HepG2 (cell line): ENCODE results near the gene MAP3K20. TPM values are rescaled to one million over a fixed set of nuclear protein-coding genes. Genes with fewer than 3 reads are reported as not detected.

Source experiments
- CENPX ChIP-seq: sonication (generic); formaldehyde crosslinking; IDR thresholded peaks from 2 replicates; pipeline ENCODE4 v1.9.0; 2021; ENCODE audit warnings: mild to moderate bottlenecking, missing genetic modification reagents, moderate library complexity
- EP300 ChIP-seq, 3 experiments: sonication (generic) in 1 of 3; formaldehyde crosslinking in 1 of 3; IDR thresholded peaks; 2 replicates each; pipeline versions ENCODE4 v1.5.1 to v1.6.1; 2011 to 2020; ENCODE audit warnings: low read depth in 2 of 3, low read length in 2 of 3, borderline replicate concordance in 1 of 3, improper control_type of control experiment in 1 of 3, mild to moderate bottlenecking in 1 of 3, missing genetic modification reagents in 1 of 3, moderate library complexity in 1 of 3
- ETV5 ChIP-seq: IDR thresholded peaks from 2 replicates; pipeline ENCODE4 v1.6.1; 2018; ENCODE audit warnings: missing biosample characterization, missing genetic modification reagents, inconsistent platforms, borderline replicate concordance
- FOXA3 ChIP-seq: IDR thresholded peaks from 2 replicates; pipeline ENCODE4 v1.6.1; 2016; ENCODE audit warnings: missing genetic modification reagents, missing compliant biosample characterization
- FOXM1 ChIP-seq: sonication (generic); formaldehyde crosslinking; IDR thresholded peaks from 2 replicates; pipeline ENCODE4 v1.5.0; 2020; ENCODE audit warnings: missing genetic modification reagents
- GPN1 ChIP-seq: sonication (generic); formaldehyde crosslinking; IDR thresholded peaks from 2 replicates; pipeline ENCODE4 v1.5.1; 2020; ENCODE audit warnings: missing genetic modification reagents, borderline replicate concordance
- KDM1A ChIP-seq: IDR thresholded peaks from 2 replicates; pipeline ENCODE4 v1.6.1; 2016; ENCODE audit warnings: missing compliant biosample characterization
- NCOA2 ChIP-seq: sonication (generic); formaldehyde crosslinking; IDR thresholded peaks from 2 replicates; pipeline ENCODE4 v1.8.0; 2022; ENCODE audit warnings: inconsistent platforms
- NONO ChIP-seq, 2 experiments: fragments of 450-650 bp in 1 of 2; sonication (generic) in 1 of 2; formaldehyde crosslinking in 1 of 2; IDR thresholded peaks in 1 of 2; conservative IDR thresholded peaks in 1 of 2; 2 replicates each; pipeline versions ENCODE4 v1.6.1 to v1.8.0; 2017 to 2022; ENCODE audit warnings: mild to moderate bottlenecking in 1 of 2, missing genetic modification reagents in 1 of 2, moderate library complexity in 1 of 2
- NRL ChIP-seq: sonication (generic); formaldehyde crosslinking; IDR thresholded peaks from 2 replicates; pipeline ENCODE4 v1.5.0; 2020; ENCODE audit warnings: missing genetic modification reagents, mild to moderate bottlenecking, moderate library complexity, borderline replicate concordance
- RAD21 ChIP-seq: fragments of 450-650 bp; formaldehyde crosslinking; IDR thresholded peaks from 2 replicates; pipeline ENCODE4 v1.5.0; 2020; ENCODE audit warnings: mild to moderate bottlenecking
- TBP ChIP-seq: sonication (generic); formaldehyde crosslinking; IDR thresholded peaks from 2 replicates; pipeline ENCODE4 v1.5.0; 2020; ENCODE audit warnings: missing genetic modification reagents
- XBP1 ChIP-seq: sonication (generic); formaldehyde crosslinking; IDR thresholded peaks from 2 replicates; pipeline ENCODE4 v1.5.0; 2020; ENCODE audit warnings: missing genetic modification reagents
- ZNF703 ChIP-seq: sonication (generic); formaldehyde crosslinking; IDR thresholded peaks from 2 replicates; pipeline ENCODE4 v1.5.1; 2020; ENCODE audit warnings: missing genetic modification reagents, mild to moderate bottlenecking, moderate library complexity, borderline replicate concordance
- polyA plus RNA-seq, 8 experiments: library from polyadenylated mRNA; depleted of rRNA in 3 of 8; stranded (reverse) in 7 of 8; unstranded in 1 of 8; fragments of >200 nt; fragmentation: Illumina TruSeq in 4 of 8; extraction: Trizol in 4 of 8; gene quantifications; 2 replicates each; pipeline versions ENCODE4 v1.2.1 to v1.2.3, GENCODE V29; 2011 to 2016; ENCODE audit warnings: low read depth in 4 of 8, missing spikeins in 1 of 8, mixed read lengths in 1 of 8; ENCODE audit not compliant: insufficient read depth in 1 of 8
- total RNA-seq, 5 experiments: library from RNA; depleted of rRNA; stranded (reverse); fragments of >200 nt; fragmentation: Illumina TruSeq; extraction: Trizol; gene quantifications; 2 replicates each; pipeline ENCODE4 v1.2.3, GENCODE V29; 2016; ENCODE audit warnings: low read depth in 1 of 5
- TF ChIP-seq, protein P1 (sequence below): IDR thresholded peaks from 2 replicates; pipeline ENCODE4 v1.4.0; 2020; ENCODE audit warnings: mild to moderate bottlenecking, missing genetic modification reagents
- TF ChIP-seq, protein P2 (sequence below): sonication (generic); formaldehyde crosslinking; IDR thresholded peaks from 2 replicates; pipeline ENCODE4; 2020; ENCODE audit warnings: missing genetic modification reagents, mild to moderate bottlenecking, borderline replicate concordance
- TF ChIP-seq, protein P3 (sequence below): sonication (generic); formaldehyde crosslinking; IDR thresholded peaks from 2 replicates; pipeline ENCODE4 v1.4.0; 2020; ENCODE audit warnings: missing genetic modification reagents, mild to moderate bottlenecking, borderline replicate concordance

The MAP3K20 gene
- total and polyA plus RNA-seq, 2 of the 13 experiments (the other 11 are each of a cell fraction or from before 2014, with no cell fraction given), result 5.2 to 13.5 TPM

DNA sequence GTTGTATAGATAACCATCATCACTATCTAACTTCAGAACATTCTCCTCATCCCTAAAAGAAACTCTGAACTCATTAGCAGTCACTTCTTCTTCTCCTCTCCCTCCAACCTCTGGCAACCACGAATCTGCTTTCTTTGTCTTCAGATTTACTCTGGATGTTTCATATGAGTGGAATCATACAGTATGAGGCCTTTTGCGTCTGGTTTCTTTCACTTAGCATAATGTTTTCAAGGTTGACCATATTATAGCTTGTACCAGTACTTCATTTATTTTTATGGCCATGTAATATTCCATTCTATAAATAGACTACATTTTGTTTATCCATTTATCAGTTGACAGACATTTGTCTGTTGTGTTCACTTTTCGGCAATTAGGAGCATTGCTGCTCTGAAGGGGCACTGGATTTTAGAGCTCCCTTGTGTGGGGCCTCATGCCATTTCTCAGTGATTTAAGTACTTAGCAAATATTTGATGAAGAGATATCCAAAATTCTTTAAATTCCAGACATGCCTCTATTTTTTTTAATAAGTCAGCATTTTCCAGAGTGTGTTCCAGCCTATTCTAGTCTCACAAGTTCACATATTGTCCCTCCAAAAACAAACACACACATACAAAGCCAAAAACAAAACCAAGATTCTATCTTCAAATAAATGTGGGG is 22.5 kb upstream of the MAP3K20 start (continued):
- TF ChIP-seq EP300 (IDR thresholded peaks at IDR 0.05; ENCODE audit: low read depth in 2 of 2, low read length in 2 of 2), result peak in 1 of 2 experiments; percentile 56; a peak in 1 of 4 replicates
- TF ChIP-seq EP300 (CRISPR knock-in tag; IDR thresholded peaks at IDR 0.05; ENCODE audit: borderline replicate concordance), result no peak
- no peak for TF ChIP-seq NONO (IDR thresholded peaks at IDR 0.05)
- no peak for TF ChIP-seq NONO (CRISPR knock-in tag; conservative IDR thresholded peaks at IDR 0.05)
- TF ChIP-seq, protein P1, sequence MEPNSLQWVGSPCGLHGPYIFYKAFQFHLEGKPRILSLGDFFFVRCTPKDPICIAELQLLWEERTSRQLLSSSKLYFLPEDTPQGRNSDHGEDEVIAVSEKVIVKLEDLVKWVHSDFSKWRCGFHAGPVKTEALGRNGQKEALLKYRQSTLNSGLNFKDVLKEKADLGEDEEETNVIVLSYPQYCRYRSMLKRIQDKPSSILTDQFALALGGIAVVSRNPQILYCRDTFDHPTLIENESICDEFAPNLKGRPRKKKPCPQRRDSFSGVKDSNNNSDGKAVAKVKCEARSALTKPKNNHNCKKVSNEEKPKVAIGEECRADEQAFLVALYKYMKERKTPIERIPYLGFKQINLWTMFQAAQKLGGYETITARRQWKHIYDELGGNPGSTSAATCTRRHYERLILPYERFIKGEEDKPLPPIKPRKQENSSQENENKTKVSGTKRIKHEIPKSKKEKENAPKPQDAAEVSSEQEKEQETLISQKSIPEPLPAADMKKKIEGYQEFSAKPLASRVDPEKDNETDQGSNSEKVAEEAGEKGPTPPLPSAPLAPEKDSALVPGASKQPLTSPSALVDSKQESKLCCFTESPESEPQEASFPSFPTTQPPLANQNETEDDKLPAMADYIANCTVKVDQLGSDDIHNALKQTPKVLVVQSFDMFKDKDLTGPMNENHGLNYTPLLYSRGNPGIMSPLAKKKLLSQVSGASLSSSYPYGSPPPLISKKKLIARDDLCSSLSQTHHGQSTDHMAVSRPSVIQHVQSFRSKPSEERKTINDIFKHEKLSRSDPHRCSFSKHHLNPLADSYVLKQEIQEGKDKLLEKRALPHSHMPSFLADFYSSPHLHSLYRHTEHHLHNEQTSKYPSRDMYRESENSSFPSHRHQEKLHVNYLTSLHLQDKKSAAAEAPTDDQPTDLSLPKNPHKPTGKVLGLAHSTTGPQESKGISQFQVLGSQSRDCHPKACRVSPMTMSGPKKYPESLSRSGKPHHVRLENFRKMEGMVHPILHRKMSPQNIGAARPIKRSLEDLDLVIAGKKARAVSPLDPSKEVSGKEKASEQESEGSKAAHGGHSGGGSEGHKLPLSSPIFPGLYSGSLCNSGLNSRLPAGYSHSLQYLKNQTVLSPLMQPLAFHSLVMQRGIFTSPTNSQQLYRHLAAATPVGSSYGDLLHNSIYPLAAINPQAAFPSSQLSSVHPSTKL (CRISPR knock-in tag), result peak; percentile 63
- TF ChIP-seq ETV5 (CRISPR knock-in tag), result no peak
- no peak for TF ChIP-seq GPN1 (CRISPR knock-in tag)
- TF ChIP-seq, protein P2, sequence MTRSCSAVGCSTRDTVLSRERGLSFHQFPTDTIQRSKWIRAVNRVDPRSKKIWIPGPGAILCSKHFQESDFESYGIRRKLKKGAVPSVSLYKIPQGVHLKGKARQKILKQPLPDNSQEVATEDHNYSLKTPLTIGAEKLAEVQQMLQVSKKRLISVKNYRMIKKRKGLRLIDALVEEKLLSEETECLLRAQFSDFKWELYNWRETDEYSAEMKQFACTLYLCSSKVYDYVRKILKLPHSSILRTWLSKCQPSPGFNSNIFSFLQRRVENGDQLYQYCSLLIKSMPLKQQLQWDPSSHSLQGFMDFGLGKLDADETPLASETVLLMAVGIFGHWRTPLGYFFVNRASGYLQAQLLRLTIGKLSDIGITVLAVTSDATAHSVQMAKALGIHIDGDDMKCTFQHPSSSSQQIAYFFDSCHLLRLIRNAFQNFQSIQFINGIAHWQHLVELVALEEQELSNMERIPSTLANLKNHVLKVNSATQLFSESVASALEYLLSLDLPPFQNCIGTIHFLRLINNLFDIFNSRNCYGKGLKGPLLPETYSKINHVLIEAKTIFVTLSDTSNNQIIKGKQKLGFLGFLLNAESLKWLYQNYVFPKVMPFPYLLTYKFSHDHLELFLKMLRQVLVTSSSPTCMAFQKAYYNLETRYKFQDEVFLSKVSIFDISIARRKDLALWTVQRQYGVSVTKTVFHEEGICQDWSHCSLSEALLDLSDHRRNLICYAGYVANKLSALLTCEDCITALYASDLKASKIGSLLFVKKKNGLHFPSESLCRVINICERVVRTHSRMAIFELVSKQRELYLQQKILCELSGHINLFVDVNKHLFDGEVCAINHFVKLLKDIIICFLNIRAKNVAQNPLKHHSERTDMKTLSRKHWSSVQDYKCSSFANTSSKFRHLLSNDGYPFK (CRISPR knock-in tag), result no peak
- peak; percentile 39; the same call in 1 of the 2 replicates for TF ChIP-seq FOXA3 (CRISPR knock-in tag)
- TF ChIP-seq RAD21 (CRISPR knock-in tag), result no peak
- no peak for TF ChIP-seq FOXM1
- TF ChIP-seq TBP (CRISPR knock-in tag), result no peak
- TF ChIP-seq NCOA2 (CRISPR knock-in tag), result no peak; the same call in 1 of the 2 replicates
- TF ChIP-seq ZNF703 (CRISPR knock-in tag), result no peak
- TF ChIP-seq CENPX (CRISPR knock-in tag), result no peak
- TF ChIP-seq, protein P3, sequence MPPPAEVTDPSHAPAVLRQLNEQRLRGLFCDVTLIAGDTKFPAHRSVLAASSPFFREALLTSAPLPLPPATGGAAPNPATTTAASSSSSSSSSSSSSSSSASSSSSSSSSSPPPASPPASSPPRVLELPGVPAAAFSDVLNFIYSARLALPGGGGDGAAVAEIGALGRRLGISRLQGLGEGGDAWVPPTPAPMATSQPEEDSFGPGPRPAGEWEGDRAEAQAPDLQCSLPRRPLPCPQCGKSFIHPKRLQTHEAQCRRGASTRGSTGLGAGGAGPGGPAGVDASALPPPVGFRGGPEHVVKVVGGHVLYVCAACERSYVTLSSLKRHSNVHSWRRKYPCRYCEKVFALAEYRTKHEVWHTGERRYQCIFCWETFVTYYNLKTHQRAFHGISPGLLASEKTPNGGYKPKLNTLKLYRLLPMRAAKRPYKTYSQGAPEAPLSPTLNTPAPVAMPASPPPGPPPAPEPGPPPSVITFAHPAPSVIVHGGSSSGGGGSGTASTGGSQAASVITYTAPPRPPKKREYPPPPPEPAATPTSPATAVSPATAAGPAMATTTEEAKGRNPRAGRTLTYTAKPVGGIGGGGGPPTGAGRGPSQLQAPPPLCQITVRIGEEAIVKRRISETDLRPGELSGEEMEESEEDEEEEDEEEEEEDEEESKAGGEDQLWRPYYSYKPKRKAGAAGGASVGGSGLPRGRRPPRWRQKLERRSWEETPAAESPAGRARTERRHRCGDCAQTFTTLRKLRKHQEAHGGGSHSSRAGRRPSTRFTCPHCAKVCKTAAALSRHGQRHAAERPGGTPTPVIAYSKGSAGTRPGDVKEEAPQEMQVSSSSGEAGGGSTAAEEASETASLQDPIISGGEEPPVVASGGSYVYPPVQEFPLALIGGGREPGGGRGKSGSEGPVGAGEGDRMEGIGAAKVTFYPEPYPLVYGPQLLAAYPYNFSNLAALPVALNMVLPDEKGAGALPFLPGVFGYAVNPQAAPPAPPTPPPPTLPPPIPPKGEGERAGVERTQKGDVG (CRISPR knock-in tag), result no peak
- no peak for TF ChIP-seq KDM1A (CRISPR knock-in tag)
- TF ChIP-seq XBP1 (CRISPR knock-in tag), result no peak
- no peak for TF ChIP-seq NRL (CRISPR knock-in tag)
